ENCODE results near the gene SWAP70.
"Not testable (repeated sequence)": the region's sequence is repeated elsewhere in the genome, so short reads cannot be mapped to it uniquely, and the experiment has no call there.

SWAP70 gene

DNA sequence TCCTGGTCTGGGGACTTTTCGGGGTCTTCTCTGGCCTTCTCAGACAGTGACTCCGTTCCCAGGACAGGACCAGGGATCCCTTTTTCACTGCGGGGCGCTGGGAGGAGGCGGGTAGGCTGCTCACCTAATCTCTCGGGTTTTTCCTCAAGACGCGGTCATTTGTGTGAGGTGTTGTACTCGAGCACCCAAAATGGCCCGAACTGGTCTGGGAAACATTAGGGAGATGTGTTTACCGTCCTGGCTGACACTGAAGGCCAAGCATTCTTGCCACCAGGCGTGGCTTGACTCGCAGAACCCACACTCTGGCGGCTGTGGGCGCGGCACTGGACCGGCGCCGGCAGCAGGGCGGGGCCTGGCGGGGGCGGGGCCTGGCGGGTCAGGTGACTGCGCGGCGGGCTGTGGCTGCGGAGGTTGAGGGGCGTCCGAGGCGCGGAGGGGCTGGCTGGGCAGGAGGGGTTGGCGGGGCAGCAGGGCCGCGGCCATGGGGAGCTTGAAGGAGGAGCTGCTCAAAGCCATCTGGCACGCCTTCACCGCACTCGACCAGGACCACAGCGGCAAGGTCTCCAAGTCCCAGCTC lies at the start of gene SWAP70:
Gene SWAP70 (plus strand): TSS at position 379 of the 577 bp plus-strand sequence. CDS start 103 bp downstream, at position 482.
- DNase-seq = peak; percentile 48

GRCh38 chr11:9615031-9615451 lies 48.8 kb upstream of the SWAP70 start:
- no peak for DNase-seq

- no peak for DNase-seq
These were observed 47.7 kb upstream of the SWAP70 start for GRCh38 chr11:9616042-9616675.

- no peak for DNase-seq
These were observed 47.0 kb upstream of the SWAP70 start for GRCh38 chr11:9616858-9617257.

- no peak for DNase-seq
These were observed 45.9 kb upstream of the SWAP70 start for GRCh38 chr11:9617940-9618339.

- DNase-seq = no peak
These were observed 44.9 kb upstream of the SWAP70 start for GRCh38 chr11:9619004-9619403.

GRCh38 chr11:9619971-9620370 lies 43.9 kb upstream of the SWAP70 start:
- no peak for DNase-seq

DNA sequence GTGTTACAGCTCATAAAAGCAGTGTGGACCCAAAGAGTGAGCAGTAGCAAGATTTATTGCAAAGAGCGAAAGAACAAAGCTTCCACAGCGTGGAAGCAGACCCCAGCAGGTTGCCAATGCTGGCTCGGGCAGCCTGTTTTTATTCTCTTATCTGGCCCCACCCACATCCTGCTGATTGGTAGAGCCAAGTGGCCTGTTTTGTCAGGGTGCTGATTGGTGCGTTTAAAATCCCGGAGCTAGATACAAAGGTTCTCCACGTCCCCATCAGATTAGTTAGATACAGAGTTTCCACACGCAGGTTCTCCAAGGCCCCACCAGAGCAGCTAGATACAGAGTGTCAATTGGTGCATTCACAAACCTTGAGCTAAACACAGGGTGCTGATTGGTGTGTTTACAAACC lies 41.5 kb upstream of the SWAP70 start:
- not testable (repeated sequence) for DNase-seq

DNA sequence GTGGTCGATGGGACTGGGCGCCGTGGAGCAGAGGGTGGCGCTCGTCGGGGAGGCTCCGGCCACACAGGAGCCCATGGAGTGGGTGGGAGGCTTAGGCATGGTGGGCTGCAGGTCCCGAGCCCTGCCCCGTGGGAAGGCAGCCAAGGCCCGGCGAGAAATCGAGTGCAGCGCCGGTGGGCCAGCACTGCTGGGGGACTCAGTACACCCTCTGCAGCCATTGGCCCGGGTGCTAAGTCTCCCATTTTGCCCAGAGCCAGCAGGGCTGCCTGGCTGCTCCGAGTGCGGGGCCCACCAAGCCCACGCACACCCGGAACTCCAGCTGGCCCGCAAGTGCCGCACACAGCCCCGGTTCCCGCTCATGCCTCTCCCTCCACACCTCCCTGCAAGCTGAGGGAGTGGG lies 40.8 kb upstream of the SWAP70 start:
- DNase-seq = not testable (repeated sequence)

GRCh38 chr11:9624448-9624847 lies 39.4 kb upstream of the SWAP70 start:
- DNase-seq = no peak

DNA sequence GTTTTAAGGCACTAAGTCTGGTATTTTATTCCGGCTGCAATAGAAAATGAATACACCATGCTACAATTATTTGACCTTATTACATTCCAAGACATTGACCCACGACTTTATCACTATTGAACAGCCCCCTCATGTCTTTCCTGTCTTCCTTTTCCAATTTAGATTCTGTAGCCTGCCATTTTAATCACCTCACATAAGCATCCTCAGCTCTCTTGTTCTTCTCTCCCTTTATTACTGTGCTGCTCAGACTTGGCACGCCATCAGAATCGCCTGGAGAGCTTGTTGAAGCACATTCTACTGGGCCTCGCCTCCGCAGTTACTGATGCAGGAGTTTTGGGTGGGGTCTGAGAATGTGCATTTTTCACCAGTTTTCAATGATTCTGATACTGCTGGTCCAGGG lies 38.7 kb upstream of the SWAP70 start:
- no peak for DNase-seq

DNA sequence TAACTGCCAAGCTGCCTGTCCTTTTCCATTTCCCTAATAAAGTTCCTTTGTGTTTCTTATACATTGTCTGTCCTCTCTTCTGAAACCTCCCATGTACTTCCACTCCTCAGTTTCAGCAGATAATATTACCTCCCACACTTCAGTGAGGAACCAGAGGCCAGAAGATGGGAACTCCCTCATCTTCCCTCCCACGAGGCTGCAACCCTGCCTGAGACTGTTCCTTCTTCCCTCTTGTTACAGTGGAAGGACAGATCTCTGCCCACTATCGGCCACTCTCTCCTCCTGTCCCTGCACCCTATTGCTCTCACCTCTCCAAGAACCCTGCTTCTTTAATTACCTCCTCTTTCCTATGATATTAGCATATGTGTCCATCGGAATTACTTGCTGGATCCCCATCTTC lies 38.1 kb upstream of the SWAP70 start:
- no peak for DNase-seq

DNA sequence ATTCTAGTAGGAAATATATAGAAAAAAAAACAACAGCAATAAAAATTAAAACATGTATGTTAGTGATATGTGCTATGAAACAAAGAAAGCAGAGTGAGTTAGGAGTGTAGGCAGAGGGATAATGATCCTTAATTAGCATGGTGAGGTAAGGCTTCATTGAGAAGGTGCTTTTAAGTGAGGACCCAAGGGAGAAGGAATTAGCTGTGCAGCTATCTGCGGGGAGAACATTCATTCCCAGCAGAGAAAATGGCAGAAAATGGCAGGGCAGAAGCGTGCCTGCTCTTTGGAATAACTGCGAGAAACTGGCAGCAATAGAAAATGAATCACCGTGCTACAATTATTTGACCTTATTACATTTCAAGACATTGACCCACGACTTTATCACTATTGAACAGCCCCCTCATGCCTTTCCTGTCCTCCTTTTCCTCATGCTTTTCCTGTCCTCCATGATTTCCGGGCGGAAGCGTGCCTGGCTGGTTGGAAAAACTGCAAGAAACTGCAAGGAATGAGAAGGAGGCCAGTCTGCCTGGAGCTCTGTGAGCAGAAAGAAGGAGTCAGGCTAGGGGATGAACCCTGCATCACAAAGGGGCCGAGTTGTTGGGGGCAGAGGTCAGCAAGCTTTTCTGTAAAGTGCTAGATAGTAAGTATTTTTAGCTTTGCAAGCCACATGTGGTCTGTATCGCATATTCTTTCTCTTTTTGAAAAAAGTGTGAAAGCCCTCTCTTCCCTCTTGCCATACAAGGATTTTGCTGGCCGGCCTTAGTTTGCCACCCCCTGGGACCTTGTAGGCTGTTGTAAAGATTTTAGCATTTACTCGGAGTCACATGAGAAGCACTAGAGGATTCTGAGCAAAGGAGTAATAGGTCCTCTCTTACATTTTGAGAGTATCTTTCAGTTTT lies 37.1 kb upstream of the SWAP70 start:
- peak; percentile 62 for DNase-seq

- DNase-seq = no peak
These were observed 34.8 kb upstream of the SWAP70 start for GRCh38 chr11:9629064-9629463.

DNA sequence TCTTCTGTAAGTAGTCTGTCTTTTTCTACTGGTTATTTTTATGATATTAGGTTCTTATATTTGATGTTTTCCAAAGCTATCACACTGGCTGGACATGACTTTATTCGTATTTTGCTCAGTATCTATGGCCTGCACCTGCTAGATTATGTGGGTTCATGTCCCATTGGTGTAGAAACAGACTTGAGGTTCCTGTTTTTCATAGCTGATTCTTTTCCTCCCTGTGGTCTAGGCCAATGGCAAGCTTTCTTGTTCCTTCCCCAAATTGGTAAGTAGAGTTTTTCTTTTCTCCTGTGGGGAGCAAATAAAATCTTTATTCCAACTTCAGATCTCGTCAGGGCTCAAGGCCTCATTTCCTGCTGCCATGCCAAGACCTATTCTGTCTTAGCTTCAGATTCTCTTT lies 30.2 kb upstream of the SWAP70 start:
- DNase-seq = no peak

GRCh38 chr11:9636691-9637090 lies 27.2 kb upstream of the SWAP70 start:
- DNase-seq = no peak

DNA sequence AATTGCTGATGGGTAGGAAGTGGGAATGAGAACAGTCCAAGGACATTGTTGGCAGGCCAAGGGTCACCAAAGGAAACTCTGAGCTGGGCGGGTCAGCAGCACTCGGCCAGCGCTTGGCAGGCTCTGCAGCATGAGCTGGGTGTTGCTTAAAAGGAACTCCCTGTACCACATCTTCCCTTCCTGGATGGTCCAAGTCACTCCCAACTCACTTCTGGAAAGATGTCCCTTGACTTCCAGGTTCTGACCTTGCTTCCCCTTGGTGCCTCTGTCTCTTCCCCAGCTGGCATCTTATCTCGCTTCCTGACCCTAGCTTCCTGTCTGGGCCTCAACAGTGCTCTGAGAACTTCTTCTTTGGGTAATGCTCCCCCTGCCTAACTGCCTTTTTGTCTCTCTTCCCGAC lies 24.8 kb upstream of the SWAP70 start:
- no peak for DNase-seq

DNA sequence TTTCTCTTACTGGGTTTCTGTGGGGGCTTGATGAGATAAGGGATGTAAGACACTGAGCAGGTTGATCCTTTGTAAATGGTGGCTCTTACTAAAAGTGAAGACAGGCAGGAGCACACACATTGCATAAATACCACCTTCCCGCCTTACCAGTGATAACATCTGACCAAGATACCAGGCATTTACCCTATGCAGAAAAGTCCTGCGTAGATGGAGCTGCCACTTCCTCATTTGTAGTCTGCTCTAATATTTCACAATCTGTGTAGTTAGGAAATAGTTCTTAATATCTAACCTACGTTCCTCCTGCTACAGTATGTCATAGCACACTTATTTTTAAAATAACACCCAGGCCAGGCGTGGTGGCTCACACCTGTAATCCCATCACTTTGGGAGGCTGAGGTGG lies 23.9 kb upstream of the SWAP70 start:
- DNase-seq = no peak

DNA sequence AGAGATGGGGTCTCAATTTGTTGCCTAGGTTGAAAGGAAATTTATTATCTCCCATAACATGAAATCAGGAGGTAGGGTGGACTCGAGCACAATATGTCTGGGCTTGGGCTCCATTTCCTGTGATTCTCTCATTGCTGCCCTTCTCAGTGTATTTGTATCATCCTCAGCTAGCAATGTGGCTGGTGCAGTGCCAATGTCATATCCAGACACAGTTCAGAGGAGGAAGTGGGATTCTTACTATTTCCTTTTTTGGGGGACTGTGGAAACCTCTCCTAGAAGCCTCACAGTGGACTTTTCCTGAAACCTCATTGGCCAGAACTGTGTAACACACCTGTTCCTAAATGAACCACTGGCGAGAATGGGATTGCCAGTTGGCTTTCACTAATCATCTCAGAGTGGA lies 21.0 kb upstream of the SWAP70 start:
- DNase-seq = no peak

GRCh38 chr11:9643751-9644150 lies 20.1 kb upstream of the SWAP70 start:
- DNase-seq = no peak

DNA sequence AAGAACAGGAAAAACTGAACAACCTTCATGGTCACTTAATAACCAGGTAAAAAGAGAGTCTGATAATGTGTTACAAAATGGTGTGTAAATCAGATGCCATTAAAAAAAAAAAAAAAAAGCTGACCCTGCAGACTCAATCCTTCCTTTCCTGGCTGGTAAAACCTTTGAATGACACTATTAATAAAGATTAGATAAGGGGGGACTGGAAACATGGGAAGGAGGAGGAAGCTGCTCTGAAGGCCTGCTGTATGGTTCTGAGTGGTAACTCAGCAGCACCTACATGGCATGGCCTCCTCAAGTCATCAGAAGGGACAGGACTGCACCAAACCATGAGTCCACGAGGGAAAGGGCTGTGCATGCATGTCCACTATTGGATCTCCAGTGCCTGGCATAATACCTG lies 18.0 kb upstream of the SWAP70 start:
- no peak for DNase-seq

DNA sequence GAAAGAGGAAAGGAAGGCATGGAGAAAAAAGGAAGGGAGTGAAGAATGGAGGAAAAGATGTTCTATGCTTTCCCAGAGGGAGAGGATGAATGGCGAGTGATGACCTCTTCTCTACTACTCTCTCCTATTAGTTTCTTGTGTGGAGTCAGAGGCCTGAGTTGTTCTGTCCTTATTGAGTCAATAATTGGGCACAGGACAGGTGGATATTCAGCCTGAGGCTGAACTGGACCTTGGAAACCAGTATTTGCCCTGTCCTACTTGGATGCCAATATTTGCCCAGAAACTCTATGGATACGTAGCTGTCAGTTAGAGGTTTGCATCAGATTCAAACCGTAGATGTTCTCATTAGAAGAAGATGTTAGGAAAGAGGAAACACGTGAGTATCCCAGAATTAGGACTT lies 17.6 kb upstream of the SWAP70 start:
- no peak for DNase-seq

- no peak for DNase-seq
These were observed 12.4 kb upstream of the SWAP70 start for GRCh38 chr11:9651481-9651880.
